HepG2 (cell line): Measurements from ENCODE around the gene TRIM49D2. TPM values are rescaled to one million over a fixed set of nuclear protein-coding genes. Genes with fewer than 3 reads are reported as not detected.
"Not testable (repeated sequence)": the region's sequence is repeated elsewhere in the genome, so short reads cannot be mapped to it uniquely, and the experiment has no call there.

ENCODE experiments used
- ATAC-seq: fragments of 200-7000 bp; cut with Tn5 transposase; 3 replicates; pipeline ENCODE4 v1.9.1; 2020; ENCODE audit warnings: mild to moderate bottlenecking, moderate library complexity
- Bru-seq: library from RNA; stranded (reverse); fragments of 400-500 nt; gene quantifications from one replicate; lab custom pipeline; 2021; lab: Mats Ljungman, UMichigan
- BruChase-seq, 2 experiments: library from RNA; stranded (reverse); fragments of 400-500 nt; gene quantifications; one replicate each; lab custom pipeline; 2021; lab: Mats Ljungman, UMichigan
- BruUV-seq: library from RNA; stranded (reverse); fragments of 400-500 nt; replicated peaks from 2 replicates; lab custom pipeline; 2021; lab: Mats Ljungman, UMichigan
- CTCF ChIA-PET: fragments of 300-600 bp; formaldehyde crosslinking; extraction: SDS; loops from one replicate; lab custom pipeline; 2021; ENCODE audit warnings: low total read pairs, inconsistent platforms, low intra/inter-chr PET ratio; lab: Yijun Ruan, JAX
- POLR2A ChIA-PET: fragments of 350-600 bp; sonication (Branson Sonifier 250); formaldehyde crosslinking; loops from one replicate; lab custom pipeline; 2020; ENCODE audit warnings: antibody characterized with exemption, inconsistent platforms; lab: Yijun Ruan, JAX
- DNase-seq: peaks from one replicate; pipeline ENCODE4 v3.0.0-alpha.2; 2015; ENCODE audit warnings: low spot score
- FAIRE-seq: peaks from 3 replicates; lab custom pipeline; 2011; peaks lifted over from hg19 to GRCh38; lab: Jason Lieb, UNC
- H2AFZ ChIP-seq: one replicate; pipeline ENCODE4 v1.6.1; 2011; ENCODE audit warnings: low read length, inconsistent platforms
- H3K27ac ChIP-seq: fragments of 300-600 bp; 3 replicates; pipeline ENCODE4 v1.8.0; 2011; ENCODE audit warnings: mixed run types, mild to moderate bottlenecking, mixed read lengths, low read length, inconsistent platforms; ENCODE audit not compliant: insufficient read depth; ENCODE audit errors: extremely low read length
- H3K27me3 ChIP-seq, 2 experiments: fragments of 200-600 bp in 1 of 2; 2 replicates in 1 of 2; 3 replicates in 1 of 2; pipeline versions ENCODE4 v1.6.0 to v1.8.0; 2011; ENCODE audit warnings: low read length in 2 of 2, mild to moderate bottlenecking in 2 of 2, moderate library complexity in 2 of 2, inconsistent platforms in 1 of 2; ENCODE audit not compliant: insufficient read depth in 2 of 2, control insufficient read depth in 1 of 2
- H3K36me3 ChIP-seq, 2 experiments: fragments of 200-600 bp in 1 of 2; replicated peaks in 1 of 2; 2 replicates in 1 of 2; 3 replicates in 1 of 2; pipeline versions ENCODE4 v1.5.1 to v1.8.0; 2011; ENCODE audit warnings: low read length in 2 of 2, inconsistent platforms in 1 of 2; ENCODE audit not compliant: insufficient read depth in 2 of 2, control insufficient read depth in 1 of 2
- H3K4me1 ChIP-seq: 2 replicates; pipeline ENCODE4 v1.5.1; 2012; ENCODE audit warnings: low read length, inconsistent platforms; ENCODE audit not compliant: insufficient read depth
- H3K4me2 ChIP-seq: 2 replicates; pipeline ENCODE4 v1.6.0; 2011; ENCODE audit warnings: low read depth, low read length, inconsistent platforms
- H3K4me3 ChIP-seq, 3 experiments: fragments of 200-600 bp in 1 of 3; sonication (generic), shearing (Covaris generic) in 1 of 3; replicated peaks in 1 of 3; 2 replicates each; pipeline ENCODE4 v1.5.1; 2011 to 2016; ENCODE audit warnings: low read length in 3 of 3, inconsistent platforms in 2 of 3, low read depth in 2 of 3, mild to moderate bottlenecking in 2 of 3, control low read depth in 1 of 3, mixed read lengths in 1 of 3; ENCODE audit not compliant: insufficient read depth in 1 of 3
- H3K79me2 ChIP-seq: one replicate; pipeline ENCODE4 v1.6.1; 2011; ENCODE audit warnings: low read length, inconsistent platforms; ENCODE audit not compliant: insufficient read depth
- H3K9ac ChIP-seq: 2 replicates; pipeline ENCODE4 v1.6.0; 2011; ENCODE audit warnings: mild to moderate bottlenecking, low read depth, low read length, inconsistent platforms; ENCODE audit not compliant: insufficient read depth
- H3K9me3 ChIP-seq: 2 replicates; pipeline ENCODE4 v1.5.1; 2012; ENCODE audit warnings: mild to moderate bottlenecking, low read length
- H4K20me1 ChIP-seq: 2 replicates; pipeline ENCODE4 v1.6.0; 2011; ENCODE audit warnings: inconsistent platforms, mild to moderate bottlenecking, low read length, moderate library complexity; ENCODE audit not compliant: insufficient read depth
- WGBS: methylation state at CpG from one replicate; pipeline ENCODE4 v1.1.6; 2017; ENCODE audit warnings: low lambda C conversion rate; 5-methylcytosine and 5-hydroxymethylcytosine counted together
- in situ Hi-C: cut with HindIII; loops from 2 replicates; pipeline ENCODE4 v1.10.0; 2017; ENCODE audit warnings: low pct_unique_long_range_greater_than_20kb; ENCODE audit not compliant: extremely low pct_ligation_motif_present
- intact Hi-C: fragments of 100-400 bp; cut with micrococcal nuclease; formaldehyde crosslinking; loops from one replicate; pipeline ENCODE4 v1.10.0; 2022; ENCODE audit not compliant: unreplicated experiment
- long read RNA-seq, 2 experiments: library from RNA in 1 of 2; library from polyadenylated mRNA in 1 of 2; stranded (forward) in 1 of 2; unstranded in 1 of 2; transcript quantifications; one replicate each; pipeline ENCODE4 v2.0.0, GENCODE V29; 2019 to 2022
- polyA minus RNA-seq, 3 experiments: library from RNA; depleted of rRNA, polyadenylated mRNA; stranded (reverse); fragments of >200 nt; gene quantifications; 2 replicates each; pipeline ENCODE4 v1.2.3, GENCODE V29; 2011; ENCODE audit warnings: low replicate concordance in 1 of 3
- polyA plus RNA-seq, 8 experiments: library from polyadenylated mRNA; depleted of rRNA in 3 of 8; stranded (reverse) in 7 of 8; unstranded in 1 of 8; fragments of >200 nt; fragmentation: Illumina TruSeq in 4 of 8; extraction: Trizol in 4 of 8; gene quantifications; 2 replicates each; pipeline versions ENCODE4 v1.2.1 to v1.2.3, GENCODE V29; 2011 to 2016; ENCODE audit warnings: low read depth in 4 of 8, missing spikeins in 1 of 8, mixed read lengths in 1 of 8; ENCODE audit not compliant: insufficient read depth in 1 of 8
- total RNA-seq, 5 experiments: library from RNA; depleted of rRNA; stranded (reverse); fragments of >200 nt; fragmentation: Illumina TruSeq; extraction: Trizol; gene quantifications; 2 replicates each; pipeline ENCODE4 v1.2.3, GENCODE V29; 2016; ENCODE audit warnings: low read depth in 1 of 5

Gene TRIM49D2
- total RNA-seq (2016; rRNA removed; fragmentation: Illumina TruSeq; extraction: Trizol): not detected in 2 replicates
- total RNA-seq (2016; cell fraction: cytosol; rRNA removed; fragmentation: Illumina TruSeq; extraction: Trizol; ENCODE audit: low read depth): not detected in 2 replicates
- not detected in 2 replicates for total RNA-seq (2016; cell fraction: insoluble cytoplasmic fraction; rRNA removed; fragmentation: Illumina TruSeq; extraction: Trizol)
- not detected in 2 replicates for total RNA-seq (2016; cell fraction: membrane; rRNA removed; fragmentation: Illumina TruSeq; extraction: Trizol)
- total RNA-seq (2016; cell fraction: nucleus; rRNA removed; fragmentation: Illumina TruSeq; extraction: Trizol): not detected in 2 replicates
- not detected in 2 replicates for polyA plus RNA-seq (2011; rRNA removed)
- not detected in 2 replicates for polyA plus RNA-seq (2011; cell fraction: cytosol; rRNA removed)
- polyA plus RNA-seq (2011; cell fraction: nucleus; rRNA removed): not detected in 2 replicates
- not detected in 2 replicates for polyA plus RNA-seq (2012)
- not detected in 2 replicates for polyA plus RNA-seq (2016; cell fraction: cytosol; fragmentation: Illumina TruSeq; extraction: Trizol; ENCODE audit: low read depth)
- polyA plus RNA-seq (2016; cell fraction: insoluble cytoplasmic fraction; fragmentation: Illumina TruSeq; extraction: Trizol; ENCODE audit: low read depth): not detected in 2 replicates
- not detected in 2 replicates for polyA plus RNA-seq (2016; cell fraction: membrane; fragmentation: Illumina TruSeq; extraction: Trizol; ENCODE audit: low read depth)
- polyA plus RNA-seq (2016; cell fraction: nucleus; fragmentation: Illumina TruSeq; extraction: Trizol; ENCODE audit: insufficient read depth, low read depth): not detected in 2 replicates
- polyA minus RNA-seq (2011; rRNA and poly(A)+ RNA removed; ENCODE audit: low replicate concordance): not detected in 2 replicates
- polyA minus RNA-seq (2011; cell fraction: cytosol; rRNA and poly(A)+ RNA removed): not detected in 2 replicates
- polyA minus RNA-seq (2011; cell fraction: nucleus; rRNA and poly(A)+ RNA removed): not detected in 2 replicates
- Bru-seq, nascent RNA: not detected
- not detected for BruChase-seq, experiment 1, labeled RNA remaining after a 6-hour chase
- BruChase-seq, experiment 2, labeled RNA remaining after a 2-hour chase: not detected
- long read RNA-seq, experiment 1: 0 reads
- long read RNA-seq, experiment 2: 0 reads

GRCh38 chr11:89923764-89924163 is at the start of gene TRIM49D2:
TRIM49D2 (plus strand) TSS chr11:89924064; CDS start chr11:89926762, 2,698 bp downstream.
- DNase-seq, in situ Hi-C loops, POLR2A ChIA-PET, FAIRE-seq, H3K4me2 ChIP-seq, H3K9ac ChIP-seq, H3K4me3 ChIP-seq, H4K20me1 ChIP-seq, CTCF ChIA-PET, H3K4me1 ChIP-seq, BruUV-seq, H3K9me3 ChIP-seq, H2AFZ ChIP-seq, H3K36me3 ChIP-seq, H3K27ac ChIP-seq, intact Hi-C loops, H3K27me3 ChIP-seq, H3K79me2 ChIP-seq, ATAC-seq: not testable (repeated sequence)
- WGBS: 0% methylated on average over 2 of the region's 6 CpGs

GRCh38 chr11:89877511-89877910 is 46.4 kb upstream of the TRIM49D2 start:
- POLR2A ChIA-PET, H3K9me3 ChIP-seq, H3K4me1 ChIP-seq, H2AFZ ChIP-seq, H3K4me3 ChIP-seq, H3K36me3 ChIP-seq, CTCF ChIA-PET, FAIRE-seq, H3K9ac ChIP-seq, H3K4me2 ChIP-seq, H4K20me1 ChIP-seq, H3K27ac ChIP-seq, H3K79me2 ChIP-seq, BruUV-seq, H3K27me3 ChIP-seq, intact Hi-C loops, DNase-seq, ATAC-seq, in situ Hi-C loops: not testable (repeated sequence)
- WGBS: 55% methylated on average over 6 of the region's 6 CpGs

GRCh38 chr11:89893245-89893644 is 30.6 kb upstream of the TRIM49D2 start:
- DNase-seq, ATAC-seq, FAIRE-seq, H3K4me3 ChIP-seq, H3K27me3 ChIP-seq, H3K4me2 ChIP-seq, in situ Hi-C loops, H3K4me1 ChIP-seq, H3K79me2 ChIP-seq, POLR2A ChIA-PET, intact Hi-C loops, H4K20me1 ChIP-seq, BruUV-seq, CTCF ChIA-PET, H3K27ac ChIP-seq, H3K36me3 ChIP-seq, H2AFZ ChIP-seq, H3K9me3 ChIP-seq, H3K9ac ChIP-seq: not testable (repeated sequence)
- WGBS: 2% methylated on average over 3 of the region's 3 CpGs

GRCh38 chr11:89900809-89901208 is 23.1 kb upstream of the TRIM49D2 start:
- H3K9ac ChIP-seq, H3K4me2 ChIP-seq, in situ Hi-C loops, BruUV-seq, FAIRE-seq, H3K27me3 ChIP-seq, H3K4me1 ChIP-seq, DNase-seq, POLR2A ChIA-PET, H3K4me3 ChIP-seq, H3K79me2 ChIP-seq, H4K20me1 ChIP-seq, H3K9me3 ChIP-seq, CTCF ChIA-PET, H3K36me3 ChIP-seq, H2AFZ ChIP-seq, H3K27ac ChIP-seq, intact Hi-C loops: not testable (repeated sequence)
- ATAC-seq: peak; percentile 46
- WGBS: no CpG with 5 or more reads among the region's 14 CpGs
